ENCODE results near the gene CNIH2.

The CNIH2 gene

DNA sequence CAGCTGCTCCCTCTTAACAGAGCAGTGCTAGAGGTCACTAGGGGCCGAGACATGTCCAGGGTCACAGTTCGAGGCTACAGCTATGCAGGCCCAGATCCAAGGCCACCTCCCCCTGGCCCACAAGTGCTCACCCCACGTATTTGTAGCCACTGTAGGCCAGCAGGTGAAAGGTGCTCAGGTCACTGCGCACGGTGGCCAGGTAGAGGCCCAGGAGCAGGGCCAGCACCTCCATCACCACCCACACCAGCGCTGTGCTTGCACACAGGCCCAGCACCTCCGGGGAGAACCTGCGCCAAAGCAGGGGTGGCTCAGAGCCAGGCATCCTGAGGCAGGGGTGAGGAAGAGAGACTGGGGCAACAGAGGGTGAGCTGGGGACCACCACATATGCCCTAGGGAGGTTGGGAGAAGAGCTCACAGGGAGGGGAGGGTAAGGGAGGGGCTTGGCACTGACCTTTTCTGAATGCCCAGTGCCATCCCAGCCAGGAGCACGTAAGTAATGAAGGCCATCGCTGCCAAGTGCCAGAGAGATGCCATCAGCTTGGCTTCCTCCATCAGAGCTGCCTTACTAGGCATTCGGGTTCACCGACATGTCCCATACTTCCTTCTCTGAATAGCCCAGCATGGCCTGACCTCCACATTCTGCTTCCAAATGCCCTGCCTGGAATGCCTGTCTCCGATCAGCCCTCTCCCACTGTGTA, 7.4 kb downstream of the CNIH2 start:
- Histone ChIP-seq H3K27ac (no peak overlapping the region), H2AFZ (no peak overlapping the region), H3K4me3 (ENCODE audit: low read depth, low read length) (no peak overlapping the region), H3K36me3 (ENCODE audit: control insufficient read depth, insufficient read depth, low read length) (no peaks in the 10 kb centered on the region), H3K9ac (no peak overlapping the region), H3K79me2 (no peaks in the 10 kb centered on the region), H3K4me2 (ENCODE audit: low read length) (no peak overlapping the region), H3K4me1 (no peaks in the 10 kb centered on the region), H3K27me3 (ENCODE audit: control insufficient read depth, insufficient read depth, low read length) (no peaks in the 10 kb centered on the region), H3K9me3 (ENCODE audit: control insufficient read depth, low read length) (no peaks in the 10 kb centered on the region)
- no peak for TF ChIP-seq CTCF (IDR thresholded peaks at IDR 0.05)

DNA sequence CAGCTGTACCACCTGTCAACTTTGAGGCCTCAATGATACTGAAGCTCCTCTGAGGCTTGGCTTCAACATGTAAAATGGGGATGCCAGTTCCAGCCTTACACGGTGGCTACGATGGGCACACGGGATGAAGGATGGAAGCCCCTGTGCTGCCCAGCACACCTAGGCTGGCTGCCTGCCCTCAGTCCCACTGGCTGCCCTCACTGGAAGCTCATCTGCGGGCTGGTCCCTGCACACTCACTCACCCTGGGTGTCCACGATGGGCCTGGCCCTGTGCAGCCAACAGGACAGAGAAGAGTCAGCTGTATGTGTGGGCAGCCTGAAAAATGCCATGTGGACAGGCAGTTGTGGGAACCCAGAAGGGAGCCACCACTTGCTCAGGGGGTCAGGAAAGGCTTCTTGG, 8.7 kb downstream of the CNIH2 start:
- H3K27me3 ChIP-seq (ENCODE audit: control insufficient read depth, insufficient read depth, low read length): no peaks in the 10 kb centered on the region
- no peaks in the 10 kb centered on the region for H3K36me3 ChIP-seq (ENCODE audit: control insufficient read depth, insufficient read depth, low read length)
- no peaks in the 10 kb centered on the region for H3K79me2 ChIP-seq
- no peaks in the 10 kb centered on the region for H3K9me3 ChIP-seq (ENCODE audit: control insufficient read depth, low read length)
- no peak overlapping the region for H2AFZ ChIP-seq
- no peaks in the 10 kb centered on the region for H3K4me1 ChIP-seq
- no peak overlapping the region for H3K4me3 ChIP-seq (ENCODE audit: low read depth, low read length)
- no peak overlapping the region for H3K4me2 ChIP-seq (ENCODE audit: low read length)
- H3K27ac ChIP-seq: no peak overlapping the region
- TF ChIP-seq CTCF (IDR thresholded peaks at IDR 0.05): no peak
- no peak overlapping the region for H3K9ac ChIP-seq

DNA sequence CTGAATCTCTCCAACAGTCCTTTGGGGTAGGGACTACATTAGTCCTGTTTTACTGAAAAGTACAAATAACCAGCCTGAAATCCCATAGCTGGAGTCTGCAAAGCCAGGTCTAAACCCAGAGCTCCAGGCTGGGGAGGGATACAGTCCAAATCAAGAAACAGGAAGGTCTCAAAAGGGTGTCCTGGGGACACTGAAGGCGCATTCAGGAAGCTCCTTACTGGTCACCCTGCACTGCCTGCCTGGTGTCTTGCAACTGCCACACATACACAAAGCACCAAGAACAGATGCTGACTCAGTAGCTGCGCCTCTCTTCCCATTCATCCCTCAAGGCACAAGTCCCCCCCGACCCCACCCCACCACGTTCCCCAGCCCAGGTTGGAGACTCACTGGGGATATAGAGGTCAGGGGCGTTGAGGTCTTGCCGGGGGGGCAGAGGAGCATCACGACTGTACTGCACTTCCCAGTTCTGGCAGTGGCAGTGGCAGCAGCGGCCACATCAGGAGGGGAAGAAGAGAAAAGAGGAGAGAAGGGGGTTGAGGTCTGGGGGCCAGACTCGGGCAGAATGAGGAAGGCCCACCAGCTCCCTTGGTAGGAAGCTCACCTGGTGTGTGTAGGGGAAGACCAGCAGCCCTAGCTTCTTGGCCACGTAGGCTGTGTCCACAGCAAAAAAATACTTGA, 9.4 kb downstream of the CNIH2 start:
- TF ChIP-seq CTCF (IDR thresholded peaks at IDR 0.05): no peak
- Histone ChIP-seq H3K27ac (no peak overlapping the region), H3K4me3 (ENCODE audit: low read depth, low read length) (no peak overlapping the region), H2AFZ (no peak overlapping the region), H3K9me3 (ENCODE audit: control insufficient read depth, low read length) (no peaks in the 10 kb centered on the region), H3K27me3 (ENCODE audit: control insufficient read depth, insufficient read depth, low read length) (no peaks in the 10 kb centered on the region), H3K4me1 (no peaks in the 10 kb centered on the region), H3K79me2 (no peaks in the 10 kb centered on the region), H3K4me2 (ENCODE audit: low read length) (no peak overlapping the region), H3K9ac (no peak overlapping the region), H3K36me3 (ENCODE audit: control insufficient read depth, insufficient read depth, low read length) (no peaks in the 10 kb centered on the region)

DNA sequence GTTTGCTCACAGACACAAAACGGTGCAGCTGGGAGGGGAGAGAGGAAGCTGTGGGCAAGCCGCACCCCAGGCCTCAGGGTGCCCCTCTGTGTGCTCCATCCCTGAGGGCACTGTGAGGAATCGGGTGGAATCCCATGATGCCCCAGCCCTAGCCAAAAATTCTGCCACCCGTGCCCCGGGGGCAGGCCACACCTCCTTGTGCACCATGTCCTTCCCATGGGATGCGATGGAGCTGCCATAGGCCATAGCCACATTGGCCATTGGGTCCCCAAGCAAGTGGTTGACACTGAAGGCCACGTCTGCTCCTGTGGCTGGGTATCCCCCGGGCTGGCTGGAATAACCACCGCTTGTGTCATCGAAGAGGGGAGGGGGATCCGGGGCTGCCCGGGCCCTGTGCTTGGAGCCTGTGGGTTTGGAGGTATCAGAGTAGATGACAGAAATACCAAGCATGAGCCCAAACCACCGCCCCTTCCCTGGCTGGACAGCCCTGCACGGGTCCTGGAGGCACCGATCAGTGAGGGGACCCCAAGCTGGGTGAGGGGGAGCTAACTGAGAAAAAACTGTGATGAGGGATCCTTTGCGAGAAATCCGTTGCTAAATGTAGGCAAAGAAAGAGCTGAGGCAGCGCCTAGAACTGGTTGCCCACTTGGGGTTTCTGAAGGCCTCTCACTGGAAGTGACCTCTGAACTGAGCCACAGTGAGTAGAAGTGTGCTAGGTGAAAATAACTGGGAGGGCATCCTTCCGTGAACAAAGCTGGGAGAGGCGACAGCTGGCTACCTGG, 10.1 kb downstream of the CNIH2 start:
- Histone ChIP-seq H3K4me1 (no peaks in the 10 kb centered on the region), H3K79me2 (no peaks in the 10 kb centered on the region), H3K27me3 (ENCODE audit: control insufficient read depth, insufficient read depth, low read length) (no peaks in the 10 kb centered on the region), H2AFZ (peak overlapping the region; percentile 76), H3K9me3 (ENCODE audit: control insufficient read depth, low read length) (no peaks in the 10 kb centered on the region), H3K9ac (peak overlapping the region; percentile 28), H3K27ac (peak overlapping the region; percentile 91), H3K36me3 (ENCODE audit: control insufficient read depth, insufficient read depth, low read length) (no peaks in the 10 kb centered on the region), H3K4me2 (ENCODE audit: low read length) (peak overlapping the region; percentile 62), H3K4me3 (ENCODE audit: low read depth, low read length) (peak overlapping the region; percentile 84)
- no peak for TF ChIP-seq CTCF (IDR thresholded peaks at IDR 0.05)

Data from parathyroid adenoma (tissue), 2 donors.